HEK293 (cell line): ENCODE measurements around the gene TNFRSF21.

ENCODE experiments used
- CTCF ChIA-PET: fragments of 350-600 bp; formaldehyde crosslinking; extraction: SDS; loops from one replicate; lab custom pipeline; 2021; ENCODE audit warnings: antibody characterized with exemption; lab: Yijun Ruan, JAX
- POLR2A ChIA-PET: fragments of 300-600 bp; formaldehyde crosslinking; extraction: SDS; loops from one replicate; lab custom pipeline; 2020; ENCODE audit warnings: antibody characterized with exemption, inconsistent platforms; lab: Yijun Ruan, JAX
- H3K27ac ChIP-seq: fragments of 200-500 bp; sonication (Bioruptor generic); 2 replicates; pipeline ENCODE4 v1.5.1; 2014; ENCODE audit warnings: low read depth, low read length, control low read depth, inconsistent platforms; ENCODE audit errors: extremely low read depth
- H3K36me3 ChIP-seq, 2 experiments: fragments of 200-500 bp in 1 of 2; sonication (Bioruptor generic) in 1 of 2; 1 replicate in 1 of 2; 2 replicates in 1 of 2; pipeline ENCODE4 v1.5.1; 2014 to 2017; ENCODE audit warnings: inconsistent platforms in 2 of 2, low read length in 2 of 2; ENCODE audit not compliant: control insufficient read depth in 2 of 2, insufficient read depth in 1 of 2
- H3K4me1 ChIP-seq: fragments of 200-500 bp; sonication (Bioruptor generic); 2 replicates; pipeline ENCODE4 v1.5.1; 2014; ENCODE audit warnings: mild to moderate bottlenecking, low read length, inconsistent platforms; ENCODE audit not compliant: control insufficient read depth, insufficient read depth
- H3K4me3 ChIP-seq: 2 replicates; pipeline ENCODE4 v1.5.1; 2011; ENCODE audit warnings: low read depth, mild to moderate bottlenecking, control low read depth, low read length, moderate library complexity
- H3K9me3 ChIP-seq: fragments of 200-500 bp; sonication (Bioruptor generic); 2 replicates; pipeline ENCODE4 v1.5.1; 2014; ENCODE audit warnings: low read depth, low read length, inconsistent platforms; ENCODE audit not compliant: control insufficient read depth, insufficient read depth
- ATF2 ChIP-seq: fragments of 450-650 bp; formaldehyde crosslinking; IDR thresholded peaks from 2 replicates; pipeline ENCODE4 v1.5.1; 2016; ENCODE audit warnings: missing biosample characterization, missing genetic modification characterization, low read depth
- BCL11B ChIP-seq: fragments of 450-650 bp; formaldehyde crosslinking; IDR thresholded peaks from 2 replicates; pipeline ENCODE4 v1.5.1; 2016; ENCODE audit warnings: low read depth, missing biosample characterization, missing genetic modification characterization
- IKZF3 ChIP-seq: fragments of 450-650 bp; IDR thresholded peaks from 2 replicates; pipeline ENCODE4 v1.5.0; 2018; ENCODE audit warnings: missing biosample characterization, mild to moderate bottlenecking, missing genetic modification characterization, moderate library complexity
- KLF1 ChIP-seq: fragments of 450-650 bp; formaldehyde crosslinking; IDR thresholded peaks from 2 replicates; pipeline ENCODE4 v1.5.1; 2016; ENCODE audit warnings: missing biosample characterization, missing genetic modification characterization
- KLF16 ChIP-seq: fragments of 450-650 bp; formaldehyde crosslinking; IDR thresholded peaks from 2 replicates; pipeline ENCODE4 v1.5.1; 2017; ENCODE audit warnings: missing biosample characterization, missing genetic modification characterization
- KLF17 ChIP-seq: fragments of 450-650 bp; formaldehyde crosslinking; IDR thresholded peaks from 2 replicates; pipeline ENCODE4 v1.5.1; 2016; ENCODE audit warnings: missing biosample characterization, missing genetic modification characterization
- KLF7 ChIP-seq: fragments of 450-650 bp; formaldehyde crosslinking; IDR thresholded peaks from 2 replicates; pipeline ENCODE4 v1.5.1; 2016; ENCODE audit warnings: missing biosample characterization, missing genetic modification characterization, borderline replicate concordance
- PRDM4 ChIP-seq: fragments of 450-650 bp; formaldehyde crosslinking; IDR thresholded peaks from 2 replicates; pipeline ENCODE4 v1.5.1; 2017; ENCODE audit warnings: missing biosample characterization, missing genetic modification characterization
- PRDM6 ChIP-seq: fragments of 450-650 bp; formaldehyde crosslinking; IDR thresholded peaks from 2 replicates; pipeline ENCODE4 v1.5.1; 2017; ENCODE audit warnings: missing biosample characterization, missing genetic modification characterization
- ZEB2 ChIP-seq: fragments of 450-650 bp; formaldehyde crosslinking; IDR thresholded peaks from 2 replicates; pipeline ENCODE4 v1.5.1; 2016; ENCODE audit warnings: missing biosample characterization, missing genetic modification characterization
- ZNF10 ChIP-seq: fragments of 450-650 bp; formaldehyde crosslinking; IDR thresholded peaks from 2 replicates; pipeline ENCODE4 v1.5.1; 2017; ENCODE audit warnings: missing biosample characterization, missing genetic modification characterization
- ZNF155 ChIP-seq: fragments of 450-650 bp; formaldehyde crosslinking; IDR thresholded peaks from 2 replicates; pipeline ENCODE4 v1.5.1; 2016; ENCODE audit warnings: missing biosample characterization, missing genetic modification characterization
- ZNF18 ChIP-seq: fragments of 450-650 bp; formaldehyde crosslinking; IDR thresholded peaks from 2 replicates; pipeline ENCODE4 v1.5.1; 2016; ENCODE audit warnings: missing biosample characterization, missing genetic modification characterization
- ZNF2 ChIP-seq: fragments of 450-650 bp; formaldehyde crosslinking; IDR thresholded peaks from 2 replicates; pipeline ENCODE4 v1.5.1; 2016; ENCODE audit warnings: missing biosample characterization, missing genetic modification characterization
- ZNF23 ChIP-seq: fragments of 450-650 bp; formaldehyde crosslinking; IDR thresholded peaks from 2 replicates; pipeline ENCODE4 v1.5.1; 2016; ENCODE audit warnings: missing biosample characterization, missing genetic modification characterization, borderline replicate concordance
- ZNF280C ChIP-seq: fragments of 450-650 bp; formaldehyde crosslinking; IDR thresholded peaks from 2 replicates; pipeline ENCODE4 v1.5.1; 2016; ENCODE audit warnings: missing biosample characterization, missing genetic modification characterization
- ZNF366 ChIP-seq: fragments of 450-650 bp; formaldehyde crosslinking; conservative IDR thresholded peaks from 2 replicates; pipeline ENCODE4 v1.5.1; 2016; ENCODE audit warnings: missing biosample characterization, missing genetic modification characterization
- ZNF423 ChIP-seq: fragments of 450-650 bp; formaldehyde crosslinking; IDR thresholded peaks from 2 replicates; pipeline ENCODE4 v1.5.1; 2016; ENCODE audit warnings: missing biosample characterization, missing genetic modification characterization
- ZNF449 ChIP-seq: fragments of 450-650 bp; formaldehyde crosslinking; IDR thresholded peaks from 2 replicates; pipeline ENCODE4 v1.5.1; 2017; ENCODE audit warnings: missing biosample characterization, mild to moderate bottlenecking, missing genetic modification characterization, moderate library complexity
- ZNF501 ChIP-seq: fragments of 450-650 bp; formaldehyde crosslinking; IDR thresholded peaks from 2 replicates; pipeline ENCODE4 v1.5.1; 2016; ENCODE audit warnings: missing biosample characterization, missing genetic modification characterization
- ZNF510 ChIP-seq: fragments of 450-650 bp; formaldehyde crosslinking; IDR thresholded peaks from 2 replicates; pipeline ENCODE4 v1.5.1; 2018; ENCODE audit warnings: mild to moderate bottlenecking, missing genetic modification characterization, missing biosample characterization; ENCODE audit not compliant: insufficient replicate concordance
- ZNF549 ChIP-seq: fragments of 450-650 bp; IDR thresholded peaks from 2 replicates; pipeline ENCODE4 v1.5.1; 2018; ENCODE audit warnings: missing biosample characterization, missing genetic modification characterization, mild to moderate bottlenecking, inconsistent platforms, moderate library complexity
- ZSCAN23 ChIP-seq: fragments of 450-650 bp; formaldehyde crosslinking; IDR thresholded peaks from 2 replicates; pipeline ENCODE4 v1.5.1; 2016; ENCODE audit warnings: missing biosample characterization, missing genetic modification characterization

Gene TNFRSF21

GRCh38 chr6:47242483-47243386, 67.0 kb downstream of the TNFRSF21 start:
- ChIA-PET CTCF (interaction anchor here (0.6 to 1.3 kb wide), 6 partner anchors 9 to 146 kb away, joined by 3 to 5 read pairs (median 3); no protein-coding TSS in a partner anchor), POLR2A (interaction anchor here (0.7 kb wide), 1 partner anchor 72 kb away, joined by 3 read pairs; no protein-coding TSS in a partner anchor)
- H3K4me1 ChIP-seq, result peaks cover 10% of the 10 kb centered on the region
- no peak overlapping the region for H3K4me3 ChIP-seq
- no peaks in the 10 kb centered on the region for H3K9me3 ChIP-seq
- H3K27ac ChIP-seq, result no peak overlapping the region
- no peaks in the 10 kb centered on the region for H3K36me3 ChIP-seq
- TF ChIP-seq BCL11B (tag by site-specific recombination) (no peak), ATF2 (tag by site-specific recombination) (no peak), ZNF23 (no peak), KLF16 (no peak), ZNF155 (tag by site-specific recombination) (no peak), IKZF3 (tag by site-specific recombination) (peak; percentile 58; the same call in 1 of the 2 replicates), ZNF2 (0 out of 2 replicates have a peak, but pooled peaks have one; percentile 32), ZNF501 (tag by site-specific recombination) (no peak), ZNF18 (tag by site-specific recombination) (no peak), ZNF549 (tag by site-specific recombination) (peak; percentile 90), ZNF280C (tag by site-specific recombination) (no peak), ZNF510 (no peak), KLF7 (tag by site-specific recombination) (peak; percentile 81; the same call in 1 of the 2 replicates), KLF1 (tag by site-specific recombination) (peak; percentile 48; the same call in 1 of the 2 replicates), ZSCAN23 (tag by site-specific recombination) (no peak), ZNF449 (tag by site-specific recombination) (no peak; the same call in 1 of the 2 replicates), ZNF10 (no peak), ZEB2 (peak; percentile 40; the same call in 1 of the 2 replicates), PRDM6 (tag by site-specific recombination) (no peak), ZNF366 (peak; percentile 70), KLF17 (peak; percentile 29; the same call in 1 of the 2 replicates), PRDM4 (tag by site-specific recombination) (no peak), ZNF423 (tag by site-specific recombination) (no peak)
